Liver (tissue), 3 donors: Measurements from ENCODE around the gene TRIM3.

Experiments
- GABPA ChIP-seq, 2 donors: IDR thresholded peaks in 1 of 2; conservative IDR thresholded peaks in 1 of 2; 2 replicates each; pipeline ENCODE4 v1.6.1; 2016; ENCODE audit warnings: antibody characterized with exemption in 2 of 2, mild to moderate bottlenecking in 1 of 2, moderate library complexity in 1 of 2
- HNF4A ChIP-seq, 2 donors: conservative IDR thresholded peaks; 2 replicates each; pipeline ENCODE4 v1.6.1; 2016; ENCODE audit warnings: antibody characterized with exemption in 2 of 2, mild to moderate bottlenecking in 2 of 2
- JUND ChIP-seq, 2 donors: IDR thresholded peaks; 2 replicates each; pipeline ENCODE4 v1.6.1; 2016; ENCODE audit warnings: antibody characterized with exemption in 2 of 2
- NR2F2 ChIP-seq: IDR thresholded peaks from 2 replicates; pipeline ENCODE4 v1.6.1; 2016; ENCODE audit warnings: antibody characterized with exemption
- RAD21 ChIP-seq, 2 donors: IDR thresholded peaks; 2 replicates each; pipeline ENCODE4 v1.6.1; 2016; ENCODE audit warnings: antibody characterized with exemption in 2 of 2, mild to moderate bottlenecking in 2 of 2
- TAF1 ChIP-seq: conservative IDR thresholded peaks from 2 replicates; pipeline ENCODE4 v1.6.1; 2016; ENCODE audit warnings: antibody characterized with exemption, mild to moderate bottlenecking
- YY1 ChIP-seq: IDR thresholded peaks from 2 replicates; pipeline ENCODE4 v1.6.1; 2016; ENCODE audit warnings: antibody characterized with exemption, mild to moderate bottlenecking
- TF ChIP-seq, protein P1 (sequence below): IDR thresholded peaks from 2 replicates; pipeline ENCODE4 v1.6.1; 2016; ENCODE audit warnings: antibody characterized with exemption
- TF ChIP-seq, protein P2 (sequence below): fragments of 150-350 bp; IDR thresholded peaks from 2 replicates; pipeline ENCODE4 v1.5.1; 2017; ENCODE audit warnings: improper control_type of control experiment, low read depth, low read length; ENCODE audit not compliant: missing input control
- TF ChIP-seq, protein P3 (sequence below): IDR thresholded peaks from 2 replicates; pipeline ENCODE4 v1.6.1; 2016; ENCODE audit warnings: antibody characterized with exemption, mild to moderate bottlenecking
- TF ChIP-seq, protein P4 (sequence below): IDR thresholded peaks from 2 replicates; pipeline ENCODE4 v1.6.1; 2016; ENCODE audit warnings: antibody characterized with exemption
- TF ChIP-seq, protein P5 (sequence below): IDR thresholded peaks from 2 replicates; pipeline ENCODE4 v1.6.1; 2016; ENCODE audit warnings: antibody characterized with exemption
- donor health status: healthy.
- donor health status: healthy.

DNA sequence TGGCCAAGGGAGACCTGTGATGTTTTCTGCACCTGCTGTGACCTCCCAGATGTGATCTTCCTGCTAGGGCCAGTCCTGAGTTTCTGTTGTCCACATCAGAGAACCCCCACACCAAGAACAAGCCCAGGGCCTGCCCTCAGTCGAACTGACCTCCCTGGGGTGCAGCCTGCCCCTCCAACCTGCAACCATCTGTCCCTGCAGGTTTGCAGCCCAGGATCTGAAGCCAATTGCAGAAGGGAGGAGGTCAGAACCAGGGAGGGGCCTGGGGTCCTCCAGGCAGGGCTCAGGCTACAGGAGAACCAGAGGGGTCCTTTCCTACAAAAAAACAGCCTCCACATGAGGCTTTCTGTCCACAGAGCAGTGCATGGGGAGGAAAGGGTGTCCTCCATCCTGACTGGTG is 807 bp downstream of the TRIM3 start:
- TF ChIP-seq JUND (IDR thresholded peaks at IDR 0.05) (no peak), TAF1 (no peak), YY1 (no peak), HNF4A (conservative IDR thresholded peaks at IDR 0.05) (no peak), RAD21 (IDR thresholded peaks at IDR 0.05) (no peak), GABPA (IDR thresholded peaks at IDR 0.05 in 1 of 2, conservative IDR thresholded peaks at IDR 0.05 in 1 of 2) (no peak), NR2F2 (no peak)
- TF ChIP-seq, protein P1, sequence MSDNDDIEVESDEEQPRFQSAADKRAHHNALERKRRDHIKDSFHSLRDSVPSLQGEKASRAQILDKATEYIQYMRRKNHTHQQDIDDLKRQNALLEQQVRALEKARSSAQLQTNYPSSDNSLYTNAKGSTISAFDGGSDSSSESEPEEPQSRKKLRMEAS, result no peak
- TF ChIP-seq, protein P2, sequence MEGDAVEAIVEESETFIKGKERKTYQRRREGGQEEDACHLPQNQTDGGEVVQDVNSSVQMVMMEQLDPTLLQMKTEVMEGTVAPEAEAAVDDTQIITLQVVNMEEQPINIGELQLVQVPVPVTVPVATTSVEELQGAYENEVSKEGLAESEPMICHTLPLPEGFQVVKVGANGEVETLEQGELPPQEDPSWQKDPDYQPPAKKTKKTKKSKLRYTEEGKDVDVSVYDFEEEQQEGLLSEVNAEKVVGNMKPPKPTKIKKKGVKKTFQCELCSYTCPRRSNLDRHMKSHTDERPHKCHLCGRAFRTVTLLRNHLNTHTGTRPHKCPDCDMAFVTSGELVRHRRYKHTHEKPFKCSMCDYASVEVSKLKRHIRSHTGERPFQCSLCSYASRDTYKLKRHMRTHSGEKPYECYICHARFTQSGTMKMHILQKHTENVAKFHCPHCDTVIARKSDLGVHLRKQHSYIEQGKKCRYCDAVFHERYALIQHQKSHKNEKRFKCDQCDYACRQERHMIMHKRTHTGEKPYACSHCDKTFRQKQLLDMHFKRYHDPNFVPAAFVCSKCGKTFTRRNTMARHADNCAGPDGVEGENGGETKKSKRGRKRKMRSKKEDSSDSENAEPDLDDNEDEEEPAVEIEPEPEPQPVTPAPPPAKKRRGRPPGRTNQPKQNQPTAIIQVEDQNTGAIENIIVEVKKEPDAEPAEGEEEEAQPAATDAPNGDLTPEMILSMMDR, result no peak
- TF ChIP-seq, protein P3, sequence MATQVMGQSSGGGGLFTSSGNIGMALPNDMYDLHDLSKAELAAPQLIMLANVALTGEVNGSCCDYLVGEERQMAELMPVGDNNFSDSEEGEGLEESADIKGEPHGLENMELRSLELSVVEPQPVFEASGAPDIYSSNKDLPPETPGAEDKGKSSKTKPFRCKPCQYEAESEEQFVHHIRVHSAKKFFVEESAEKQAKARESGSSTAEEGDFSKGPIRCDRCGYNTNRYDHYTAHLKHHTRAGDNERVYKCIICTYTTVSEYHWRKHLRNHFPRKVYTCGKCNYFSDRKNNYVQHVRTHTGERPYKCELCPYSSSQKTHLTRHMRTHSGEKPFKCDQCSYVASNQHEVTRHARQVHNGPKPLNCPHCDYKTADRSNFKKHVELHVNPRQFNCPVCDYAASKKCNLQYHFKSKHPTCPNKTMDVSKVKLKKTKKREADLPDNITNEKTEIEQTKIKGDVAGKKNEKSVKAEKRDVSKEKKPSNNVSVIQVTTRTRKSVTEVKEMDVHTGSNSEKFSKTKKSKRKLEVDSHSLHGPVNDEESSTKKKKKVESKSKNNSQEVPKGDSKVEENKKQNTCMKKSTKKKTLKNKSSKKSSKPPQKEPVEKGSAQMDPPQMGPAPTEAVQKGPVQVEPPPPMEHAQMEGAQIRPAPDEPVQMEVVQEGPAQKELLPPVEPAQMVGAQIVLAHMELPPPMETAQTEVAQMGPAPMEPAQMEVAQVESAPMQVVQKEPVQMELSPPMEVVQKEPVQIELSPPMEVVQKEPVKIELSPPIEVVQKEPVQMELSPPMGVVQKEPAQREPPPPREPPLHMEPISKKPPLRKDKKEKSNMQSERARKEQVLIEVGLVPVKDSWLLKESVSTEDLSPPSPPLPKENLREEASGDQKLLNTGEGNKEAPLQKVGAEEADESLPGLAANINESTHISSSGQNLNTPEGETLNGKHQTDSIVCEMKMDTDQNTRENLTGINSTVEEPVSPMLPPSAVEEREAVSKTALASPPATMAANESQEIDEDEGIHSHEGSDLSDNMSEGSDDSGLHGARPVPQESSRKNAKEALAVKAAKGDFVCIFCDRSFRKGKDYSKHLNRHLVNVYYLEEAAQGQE, result no peak
- TF ChIP-seq, protein P4, sequence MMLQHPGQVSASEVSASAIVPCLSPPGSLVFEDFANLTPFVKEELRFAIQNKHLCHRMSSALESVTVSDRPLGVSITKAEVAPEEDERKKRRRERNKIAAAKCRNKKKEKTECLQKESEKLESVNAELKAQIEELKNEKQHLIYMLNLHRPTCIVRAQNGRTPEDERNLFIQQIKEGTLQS, result no peak
- TF ChIP-seq, protein P5, sequence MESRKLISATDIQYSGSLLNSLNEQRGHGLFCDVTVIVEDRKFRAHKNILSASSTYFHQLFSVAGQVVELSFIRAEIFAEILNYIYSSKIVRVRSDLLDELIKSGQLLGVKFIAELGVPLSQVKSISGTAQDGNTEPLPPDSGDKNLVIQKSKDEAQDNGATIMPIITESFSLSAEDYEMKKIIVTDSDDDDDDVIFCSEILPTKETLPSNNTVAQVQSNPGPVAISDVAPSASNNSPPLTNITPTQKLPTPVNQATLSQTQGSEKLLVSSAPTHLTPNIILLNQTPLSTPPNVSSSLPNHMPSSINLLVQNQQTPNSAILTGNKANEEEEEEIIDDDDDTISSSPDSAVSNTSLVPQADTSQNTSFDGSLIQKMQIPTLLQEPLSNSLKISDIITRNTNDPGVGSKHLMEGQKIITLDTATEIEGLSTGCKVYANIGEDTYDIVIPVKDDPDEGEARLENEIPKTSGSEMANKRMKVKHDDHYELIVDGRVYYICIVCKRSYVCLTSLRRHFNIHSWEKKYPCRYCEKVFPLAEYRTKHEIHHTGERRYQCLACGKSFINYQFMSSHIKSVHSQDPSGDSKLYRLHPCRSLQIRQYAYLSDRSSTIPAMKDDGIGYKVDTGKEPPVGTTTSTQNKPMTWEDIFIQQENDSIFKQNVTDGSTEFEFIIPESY, result no peak
